ENCODE results near the gene SORD.
"Not testable (repeated sequence)": the region's sequence is repeated elsewhere in the genome, so short reads cannot be mapped to it uniquely, and the experiment has no call there.

Gene SORD

DNA sequence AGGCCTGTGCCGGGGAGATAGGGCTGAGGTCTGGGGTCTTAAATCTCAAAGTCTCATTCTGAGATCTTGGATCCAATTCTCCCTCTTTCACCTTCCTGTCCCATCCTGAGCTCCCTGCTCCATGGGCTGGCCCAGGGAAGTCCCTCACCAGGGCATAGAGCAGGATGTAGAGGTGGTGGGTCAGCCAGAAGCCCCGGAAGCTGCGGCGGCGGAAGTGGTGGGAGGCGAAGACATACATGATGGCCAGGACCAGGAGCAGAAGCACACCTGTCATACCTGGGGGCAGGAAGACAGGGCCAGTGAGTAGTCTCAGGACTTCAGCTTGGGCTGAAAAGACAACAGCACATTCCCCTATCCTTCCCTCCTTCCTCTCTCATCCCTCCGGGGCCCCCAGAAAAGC lies 74.5 kb downstream of the SORD start:
- DNase-seq (ENCODE audit: low read depth, low spot score): no peak

DNA sequence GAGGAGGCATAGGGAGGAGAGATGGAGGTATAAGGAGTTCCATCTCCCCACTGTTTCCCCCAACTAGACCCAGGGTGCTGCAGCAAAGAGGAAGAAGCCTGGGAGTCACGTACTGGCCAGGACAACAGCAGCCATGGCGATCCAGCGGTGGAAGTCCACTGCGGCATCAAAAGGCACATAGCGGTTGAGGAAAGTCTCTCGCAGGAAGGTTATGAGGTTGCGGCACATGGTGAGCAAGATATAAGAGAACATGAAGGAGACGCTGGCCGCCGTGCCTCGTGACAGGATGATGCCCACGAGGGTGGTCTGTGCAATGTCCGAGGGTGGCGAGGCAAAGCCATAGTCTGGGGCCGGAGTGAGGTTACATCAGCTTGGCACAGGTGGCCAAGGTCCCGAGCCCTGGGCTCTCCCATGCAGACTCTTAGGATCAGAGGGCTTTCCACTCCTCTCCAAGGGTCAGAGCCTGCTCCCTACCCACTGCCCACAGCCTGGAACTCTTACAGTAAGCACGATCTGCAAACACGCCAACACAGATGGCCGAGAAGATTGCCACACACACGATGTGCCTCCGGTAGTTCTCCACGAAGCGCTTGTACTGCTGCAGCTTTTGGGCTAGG lies 76.7 kb downstream of the SORD start:
- no peak for DNase-seq (ENCODE audit: low read depth, low spot score)

DNA sequence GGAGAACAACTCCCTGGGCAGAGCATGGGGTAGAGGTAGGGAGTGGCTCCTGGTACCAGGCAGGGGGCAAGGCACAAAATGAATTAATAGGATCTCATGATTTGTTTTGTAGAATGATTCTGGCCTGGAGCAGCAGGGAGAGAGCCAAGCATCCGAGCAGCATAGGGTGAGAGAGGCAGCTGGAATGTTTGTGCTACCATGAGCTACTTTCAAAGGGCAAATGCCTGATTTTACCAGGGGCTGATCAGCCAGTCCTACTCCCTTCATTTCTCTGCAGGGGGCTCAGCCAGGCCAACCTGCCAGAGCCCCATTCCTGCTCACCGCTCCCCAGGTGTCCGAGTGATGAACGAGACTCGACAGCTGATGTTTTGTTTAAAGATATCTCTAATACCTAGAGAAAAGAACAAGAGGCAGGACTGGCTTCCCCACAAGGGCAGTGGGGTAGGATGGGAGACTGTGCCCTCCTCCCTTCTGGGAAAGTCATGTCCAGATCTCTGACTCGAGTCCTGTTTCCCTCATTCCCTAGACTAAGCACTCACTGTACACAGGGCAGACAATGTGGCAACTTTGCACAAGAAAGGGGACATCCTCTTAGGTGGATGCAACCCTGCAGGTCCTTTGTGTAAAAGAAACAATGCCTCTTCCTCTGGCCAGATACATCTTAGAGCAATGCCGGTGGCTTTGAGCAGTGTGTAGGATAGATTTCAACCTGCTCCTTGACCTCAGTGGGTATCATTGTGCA lies 78.1 kb downstream of the SORD start:
- DNase-seq (ENCODE audit: low read depth, low spot score): no peak

DNA sequence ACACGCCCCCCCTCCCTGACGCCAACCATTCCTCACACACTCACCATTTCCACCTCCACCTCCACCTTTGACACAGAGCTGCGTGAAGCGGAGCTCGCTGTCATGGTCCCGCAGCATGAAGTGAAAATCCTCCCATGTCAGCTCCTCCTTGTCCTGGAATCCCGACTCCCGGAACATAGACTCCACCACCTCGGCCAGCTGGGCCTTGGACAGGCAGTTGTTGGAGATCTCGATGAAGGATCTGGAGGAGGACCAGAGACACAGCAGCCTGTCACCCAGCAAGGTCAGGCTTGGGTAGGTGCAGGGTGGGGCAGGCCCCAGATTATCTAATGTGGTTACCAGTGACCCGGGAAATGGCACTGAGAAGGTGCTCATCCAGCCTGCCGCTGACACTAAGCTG lies 78.8 kb downstream of the SORD start:
- DNase-seq (ENCODE audit: low read depth, low spot score): no peak

DNA sequence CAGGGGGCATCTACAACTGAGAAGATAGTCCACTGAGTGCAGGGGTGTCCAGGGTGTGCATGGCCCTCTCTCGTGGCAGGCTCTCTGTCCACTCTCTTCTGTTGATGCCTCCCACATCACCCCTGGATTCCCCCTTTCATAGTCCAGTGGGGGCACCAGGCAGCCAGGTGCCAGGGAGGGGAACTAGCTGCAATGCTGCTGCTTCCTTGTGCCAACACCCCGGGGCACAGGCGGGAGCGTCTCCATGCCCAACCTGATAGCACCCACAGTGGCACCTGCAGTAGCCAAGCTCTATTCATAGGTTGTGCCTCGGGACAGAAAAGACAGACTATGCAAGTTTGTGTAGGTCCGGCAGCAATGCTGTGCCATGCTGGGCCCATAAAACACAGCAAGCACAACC lies 79.2 kb downstream of the SORD start:
- DNase-seq (ENCODE audit: low read depth, low spot score): no peak

DNA sequence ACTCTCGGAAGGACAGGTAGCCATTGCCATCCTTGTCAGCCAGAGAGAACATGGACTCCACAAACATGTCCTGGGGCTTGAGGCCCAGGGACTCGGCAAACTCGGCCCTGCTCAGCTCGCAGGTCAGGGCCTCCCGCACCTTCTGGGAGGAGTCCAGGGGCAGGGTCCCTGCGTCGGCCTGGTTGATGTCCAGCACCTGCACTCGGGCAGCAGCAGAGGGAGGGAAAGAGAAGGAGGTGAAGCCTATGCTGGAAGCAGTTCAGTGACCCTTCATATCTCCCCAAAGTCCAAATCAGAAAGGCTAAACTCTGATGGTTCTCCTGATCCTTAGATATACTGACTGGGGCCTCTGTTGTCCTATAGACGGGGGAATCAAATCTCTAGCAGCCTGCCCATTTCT lies 81.2 kb downstream of the SORD start:
- DNase-seq (ENCODE audit: low read depth, low spot score): not testable (repeated sequence)

DNA sequence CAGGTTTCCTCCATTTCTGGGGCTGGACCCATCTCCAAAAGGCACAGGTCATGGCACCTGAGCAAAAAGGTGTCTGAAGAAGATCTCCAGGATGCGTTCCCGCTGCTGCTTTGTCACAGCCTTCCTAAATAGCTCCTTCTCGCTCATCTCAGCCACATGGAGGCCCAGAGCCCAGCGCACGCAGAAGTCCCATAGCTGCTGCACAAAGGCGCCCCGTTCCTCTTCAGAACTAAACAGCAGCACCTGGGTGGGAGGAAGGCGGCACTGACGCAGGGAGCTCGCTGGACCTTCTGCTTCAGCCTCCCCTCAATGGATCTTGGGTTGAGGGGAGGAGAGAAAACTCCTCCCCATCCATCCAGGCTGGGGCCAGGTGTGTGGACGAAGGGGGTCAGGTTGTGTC lies 82.6 kb downstream of the SORD start:
- DNase-seq (ENCODE audit: low read depth, low spot score): no peak

DNA sequence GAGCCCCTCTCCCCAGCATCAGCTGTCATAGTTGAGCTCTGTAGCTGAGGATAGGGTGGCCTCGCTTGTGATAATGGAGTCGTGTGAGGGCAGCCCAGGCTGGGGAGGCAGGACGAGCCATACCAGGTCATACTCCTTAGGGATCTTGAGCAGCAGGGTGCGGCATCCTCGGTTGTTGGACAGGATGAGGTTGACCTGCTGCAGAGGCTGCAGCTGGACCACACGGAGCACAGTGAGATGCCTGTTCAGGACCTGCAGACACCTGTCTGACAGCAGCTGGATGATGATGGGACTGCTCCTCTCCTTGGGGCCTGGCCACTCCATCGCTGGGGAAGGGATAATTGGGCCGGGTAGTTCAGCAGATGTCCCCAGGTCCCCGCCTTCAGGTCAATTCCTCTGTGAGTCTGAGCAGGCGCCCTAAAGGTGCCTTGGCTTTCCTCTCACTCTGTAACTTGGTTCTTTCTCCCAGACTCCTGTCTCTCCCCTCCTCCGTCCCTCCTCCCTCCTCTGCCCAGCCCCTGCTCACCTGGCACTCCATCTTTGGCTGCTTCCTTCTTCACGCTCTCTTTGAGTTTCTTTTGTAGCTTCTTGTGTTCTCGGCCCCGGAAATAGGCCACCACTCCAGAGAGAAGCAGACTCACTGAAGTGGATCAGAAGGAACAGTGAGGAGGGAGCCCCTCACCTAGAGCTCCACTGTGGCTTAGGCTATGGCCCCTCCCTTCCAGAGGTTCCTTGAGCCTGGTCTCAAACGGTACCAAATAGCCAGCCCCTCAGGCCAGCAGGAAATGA lies 83.2 kb downstream of the SORD start:
- no peak for DNase-seq (ENCODE audit: low read depth, low spot score)

DNA sequence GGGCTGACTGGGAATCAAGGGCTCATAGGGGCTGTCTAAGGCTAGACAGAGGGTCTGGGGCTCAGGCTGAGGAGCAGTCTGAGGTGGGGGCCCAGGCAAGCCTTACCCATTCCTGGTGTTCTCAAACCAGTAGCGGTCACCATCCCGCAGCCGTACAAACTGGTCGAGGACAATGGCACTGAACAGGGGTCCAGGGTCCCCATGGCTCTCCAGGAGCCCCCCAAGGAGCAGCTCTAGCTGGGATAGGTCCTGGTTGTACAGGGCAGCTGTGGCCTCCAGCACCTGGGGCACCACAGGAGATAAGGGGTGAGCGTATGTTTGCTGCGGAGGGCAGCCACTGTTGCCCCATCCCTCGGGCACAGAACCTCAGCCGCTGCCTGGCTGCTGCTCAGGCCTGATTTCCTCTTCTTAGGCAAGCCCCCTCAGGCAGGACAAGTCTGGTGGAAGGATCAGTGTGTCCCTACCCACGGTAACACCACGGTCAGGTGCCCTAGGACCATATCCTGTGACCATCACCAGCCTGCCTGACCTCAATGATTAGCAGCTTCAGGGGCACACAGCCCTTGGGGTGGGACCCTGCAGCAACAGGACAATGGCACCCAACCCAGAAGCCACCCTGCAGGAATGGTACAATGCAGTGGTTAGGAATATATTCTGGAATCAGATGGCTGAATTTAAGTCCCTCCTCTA lies 85.1 kb downstream of the SORD start:
- DNase-seq (ENCODE audit: low read depth, low spot score): no peak

DNA sequence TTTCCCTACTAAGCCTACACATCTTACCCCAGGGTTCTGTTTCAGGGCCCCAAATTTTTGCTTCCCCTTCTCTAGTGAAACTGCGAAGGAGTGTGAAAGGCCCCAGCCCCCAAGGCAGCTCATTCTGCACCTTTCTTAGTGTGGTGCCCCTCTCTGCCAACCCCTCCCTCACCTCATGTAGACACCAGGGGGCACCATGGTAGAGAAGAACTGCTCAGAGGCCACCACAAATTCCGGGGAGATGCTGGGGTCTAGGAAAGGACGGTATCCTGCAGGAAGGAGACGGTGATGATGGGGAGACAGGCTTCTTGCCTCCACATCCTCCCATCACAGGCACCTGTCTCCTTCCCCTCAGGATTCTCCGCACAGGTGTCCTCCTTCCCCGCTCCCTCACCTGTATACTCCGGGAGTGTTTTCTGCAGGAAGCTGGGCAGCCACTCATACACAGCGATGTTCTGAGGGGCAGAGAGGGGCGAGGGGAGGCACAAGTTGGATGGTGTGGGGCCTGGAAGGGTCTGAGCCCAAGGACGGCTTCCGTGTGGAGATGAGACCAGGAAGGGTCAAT lies 87.3 kb downstream of the SORD start:
- DNase-seq (ENCODE audit: low read depth, low spot score): no peak

DNA sequence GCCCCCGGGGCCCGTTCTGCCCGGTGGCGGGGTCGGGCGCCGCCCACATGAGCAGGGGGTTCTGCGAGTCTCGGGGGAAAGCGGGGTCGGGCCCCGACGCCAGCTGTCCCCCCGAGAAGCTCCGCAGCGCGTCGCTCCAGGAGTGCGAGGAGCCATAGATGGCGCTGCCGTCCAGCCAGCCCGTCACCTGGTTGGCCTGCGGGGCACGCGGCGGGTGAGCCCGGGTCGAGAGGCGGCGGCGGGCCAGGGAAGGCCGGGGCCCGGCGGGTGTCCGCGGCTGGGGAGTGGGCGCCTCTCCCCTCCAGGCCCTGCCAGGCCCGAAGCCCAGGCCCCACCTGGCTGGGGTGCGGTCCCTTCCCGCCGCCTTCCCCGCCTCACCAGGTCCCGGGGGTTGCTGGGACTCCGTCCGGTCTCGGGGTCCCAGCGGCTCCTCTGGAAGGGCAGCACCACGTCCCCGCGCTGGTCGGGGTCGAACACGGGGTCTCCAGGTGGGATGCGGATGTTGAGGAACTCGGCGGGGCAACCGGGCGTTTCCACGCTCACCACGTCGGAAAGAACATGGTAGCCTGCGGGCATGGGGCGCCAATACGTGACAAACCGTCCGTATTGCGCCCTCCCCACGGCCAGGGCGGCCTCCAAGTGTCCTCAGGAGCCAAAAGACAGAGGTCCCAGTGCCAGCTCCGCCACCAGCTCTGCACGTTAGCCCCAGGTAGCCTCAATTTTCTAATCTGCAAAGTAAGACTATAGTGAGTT lies 88.6 kb downstream of the SORD start:
- no peak for DNase-seq (ENCODE audit: low read depth, low spot score)

DNA sequence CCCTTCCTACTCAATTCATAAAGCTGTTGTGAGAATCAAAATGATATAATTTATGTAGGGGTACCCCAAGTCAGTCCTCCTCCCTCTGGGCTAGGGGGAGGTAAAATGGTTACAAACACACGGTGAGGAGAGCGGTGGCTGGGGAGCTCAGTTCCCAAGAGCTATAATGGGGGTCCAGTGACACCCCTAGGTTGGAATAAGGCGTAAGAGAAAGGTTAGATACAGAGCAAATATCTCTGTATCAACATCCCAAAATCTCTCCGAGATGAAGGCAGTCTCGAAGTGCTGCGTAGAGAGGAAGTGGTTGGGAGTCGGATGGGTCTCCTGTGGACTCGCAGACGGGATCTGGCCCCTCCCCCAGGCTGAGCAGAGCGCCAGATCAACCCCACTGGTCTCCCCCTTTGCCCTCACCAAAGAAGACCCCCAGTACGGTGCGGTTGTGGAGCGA lies 89.2 kb downstream of the SORD start:
- no peak for DNase-seq (ENCODE audit: low read depth, low spot score)

DNA sequence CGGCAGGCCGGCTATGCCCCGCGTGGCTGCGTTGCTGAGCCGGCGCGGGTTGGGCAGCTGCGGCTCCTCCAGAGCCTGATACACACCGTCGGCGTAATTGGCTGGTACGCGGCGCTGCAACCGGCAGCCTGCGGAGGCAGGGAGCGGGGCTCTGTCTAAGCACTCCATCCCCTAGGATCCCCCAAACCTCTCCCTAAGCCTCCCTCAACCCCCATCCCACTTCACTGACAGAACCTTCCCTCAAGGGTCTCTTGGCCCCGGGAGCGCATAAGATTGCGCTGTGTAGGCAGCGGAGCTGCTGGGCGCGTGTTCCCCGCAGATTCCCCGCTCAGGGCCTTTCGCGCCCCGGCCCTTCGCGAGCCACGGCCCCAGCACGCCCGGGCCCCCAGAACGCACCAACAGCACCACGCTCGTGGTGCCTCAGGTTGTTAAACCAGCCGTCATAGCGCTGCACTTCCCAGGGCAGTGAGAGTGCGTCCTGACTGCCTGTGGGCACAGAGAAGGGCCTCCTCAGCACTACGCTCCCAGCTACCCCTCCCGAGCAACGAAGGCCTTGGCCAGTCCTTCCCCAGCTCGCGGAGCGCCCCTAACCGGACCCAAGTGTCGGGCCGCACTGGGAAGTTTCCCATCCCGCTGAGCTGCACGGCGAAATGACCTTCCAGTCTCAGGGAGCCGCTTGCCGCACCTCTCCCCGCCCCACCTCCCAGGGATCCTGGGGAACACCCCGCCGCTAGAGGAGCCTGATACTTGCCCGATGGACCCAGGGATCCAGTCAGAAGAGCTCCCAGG lies 89.8 kb downstream of the SORD start:
- DNase-seq (ENCODE audit: low read depth, low spot score): no peak

DNA sequence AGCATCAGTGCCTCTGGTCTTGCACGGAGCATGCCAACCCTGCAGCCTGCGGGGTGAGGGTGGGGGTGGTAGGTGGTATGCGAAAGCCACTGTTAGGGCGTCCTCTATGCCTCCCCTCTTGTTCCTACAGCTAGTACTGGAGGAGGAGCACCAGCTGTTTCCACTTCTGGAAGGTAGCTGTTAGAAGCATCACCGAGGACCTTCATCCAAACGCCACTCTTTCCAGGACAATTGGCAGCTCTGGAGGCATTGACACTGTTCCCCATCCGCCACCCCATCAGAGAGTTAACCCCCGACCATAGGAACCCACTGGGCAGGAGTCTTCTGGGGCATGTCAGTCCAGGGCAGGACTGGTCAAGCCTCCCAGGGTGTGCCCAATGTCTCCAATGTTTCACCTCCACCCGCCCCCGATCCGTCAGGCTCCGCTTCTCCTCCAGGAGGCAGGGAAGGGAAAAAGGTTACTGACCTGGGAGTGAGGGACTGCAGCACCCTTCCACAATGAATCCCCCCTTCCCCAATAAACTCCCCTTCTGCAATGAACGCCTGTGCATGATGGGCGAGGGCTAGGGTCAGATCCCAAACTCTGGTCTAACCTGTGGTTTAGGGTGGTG lies 90.5 kb downstream of the SORD start:
- no peak for DNase-seq (ENCODE audit: low read depth, low spot score)

DNA sequence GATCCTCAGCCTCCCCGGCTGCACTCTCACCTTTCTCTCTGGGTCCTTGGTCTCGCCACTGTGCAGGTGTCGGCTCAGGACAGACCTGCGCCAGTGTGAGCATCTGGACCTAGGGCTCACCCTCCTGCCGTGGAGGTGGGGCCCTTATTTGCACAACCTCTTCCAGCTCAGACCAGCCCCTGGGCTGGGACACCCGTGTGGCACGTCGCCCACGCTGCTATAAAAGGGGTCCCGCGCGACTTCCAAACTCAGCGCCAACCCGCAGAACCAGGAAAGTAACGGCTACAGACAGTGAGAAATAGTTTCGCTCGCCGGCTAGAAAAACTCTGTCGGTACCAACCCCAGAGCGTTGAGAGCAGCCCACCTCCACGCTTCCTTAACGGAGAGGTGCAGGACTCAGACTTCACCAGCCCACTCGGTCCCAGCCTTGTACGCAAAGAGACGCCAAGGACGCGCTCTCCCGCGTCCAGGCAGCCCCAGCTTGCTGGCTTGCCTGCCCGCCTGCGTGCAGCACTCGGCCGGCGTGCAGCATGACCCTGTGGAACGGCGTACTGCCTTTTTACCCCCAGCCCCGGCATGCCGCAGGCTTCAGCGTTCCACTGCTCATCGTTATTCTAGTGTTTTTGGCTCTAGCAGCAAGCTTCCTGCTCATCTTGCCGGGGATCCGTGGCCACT lies 91.2 kb downstream of the SORD start, which contains the start of the genes DUOX2 and DUOXA2:
Gene DUOX2 (minus strand): TSS at position 97 of the 675 bp plus-strand sequence. CDS start 761 bp downstream, outside the sequence.
Gene DUOXA2 (plus strand): TSS at position 251 of the 675 bp plus-strand sequence. CDS start 280 bp downstream, at position 531.
- DNase-seq (ENCODE audit: low read depth, low spot score): no peak

DNA sequence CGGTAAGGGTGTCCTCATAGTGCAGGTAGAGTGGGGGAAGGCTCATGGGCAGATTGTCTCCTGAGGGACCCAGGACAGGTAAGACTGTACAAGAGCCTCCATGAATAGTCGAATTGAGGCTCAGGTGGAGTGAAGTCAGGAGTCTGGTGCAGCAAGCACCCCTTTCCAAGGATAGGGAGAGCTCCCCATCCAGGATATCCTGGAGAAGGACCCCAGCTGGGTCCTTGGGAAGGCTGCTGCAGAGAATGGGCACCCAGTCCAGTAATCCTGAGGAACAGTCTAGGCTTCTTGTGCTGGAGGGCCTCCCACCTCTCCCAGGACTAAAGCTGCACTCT lies 91.7 kb downstream of the SORD start:
- no peak for DNase-seq (ENCODE audit: low read depth, low spot score)

DNA sequence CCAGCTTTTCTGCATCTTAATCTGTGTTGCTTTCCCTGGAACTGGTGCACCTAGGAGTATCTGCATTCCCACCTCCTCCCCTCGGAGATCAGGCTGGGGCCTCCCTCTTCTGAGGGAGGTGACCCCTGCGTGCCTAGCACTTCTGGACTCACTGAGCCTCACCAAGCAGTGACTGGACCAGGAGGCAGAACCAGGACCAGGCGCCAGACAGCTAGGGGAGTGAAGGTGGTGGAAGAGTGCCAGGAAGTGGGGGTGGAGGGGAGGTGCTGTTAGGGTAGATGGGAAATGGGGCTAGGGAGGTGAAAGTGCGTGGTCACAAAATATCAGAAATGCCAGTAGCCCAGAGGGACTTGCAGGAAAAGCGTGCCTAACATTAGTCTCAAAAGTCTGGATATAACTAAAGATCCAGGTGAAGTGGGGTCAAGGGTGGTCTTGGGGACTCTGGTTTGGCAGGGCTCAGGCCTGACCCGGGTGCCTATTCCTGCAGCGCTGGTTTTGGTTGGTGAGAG lies 92.4 kb downstream of the SORD start:
- DNase-seq (ENCODE audit: low read depth, low spot score): no peak

DNA sequence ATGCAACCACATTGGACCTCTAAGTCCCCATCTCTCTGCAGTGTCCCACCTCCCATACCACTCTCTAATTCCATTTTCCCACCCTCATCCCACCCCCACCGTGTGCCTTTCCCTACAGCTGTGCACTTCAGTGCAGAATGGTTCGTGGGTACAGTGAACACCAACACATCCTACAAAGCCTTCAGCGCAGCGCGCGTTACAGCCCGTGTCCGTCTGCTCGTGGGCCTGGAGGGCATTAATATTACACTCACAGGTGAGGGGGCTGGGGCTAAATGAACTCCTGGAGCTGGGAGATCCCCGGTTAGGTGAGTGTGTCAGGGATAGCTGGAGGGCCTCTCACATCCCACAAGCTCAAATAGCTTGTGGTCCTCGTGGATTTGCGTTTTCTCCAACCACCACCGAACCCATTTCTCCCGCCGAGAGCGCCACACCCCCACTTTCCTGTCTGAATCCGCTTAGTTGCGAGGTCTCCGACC lies 93.0 kb downstream of the SORD start:
- DNase-seq (ENCODE audit: low read depth, low spot score): no peak
